A549 (cell line): ENCODE data around the gene GSKIP.

Experiments used
- CBX2 ChIP-seq: fragments of 200-600 bp; sonication (generic); IDR thresholded peaks from 2 replicates; pipeline ENCODE4 v1.6.1; 2016; ENCODE audit warnings: low read depth, mild to moderate bottlenecking, borderline replicate concordance
- EP300 ChIP-seq, 2 experiments: fragments of >200 bp; sonication (Bioruptor Twin); formaldehyde crosslinking; IDR thresholded peaks; 2 replicates in 1 of 2; 3 replicates in 1 of 2; pipeline ENCODE4 v1.6.1; 2016 to 2017
- FOXS1 ChIP-seq: fragments of 250-450 bp; sonication (Bioruptor Pico); IDR thresholded peaks from 2 replicates; pipeline ENCODE4 v1.5.0; 2020; ENCODE audit warnings: mild to moderate bottlenecking, moderate library complexity
- KDM1A ChIP-seq: fragments of 200-600 bp; sonication (generic); IDR thresholded peaks from 2 replicates; pipeline ENCODE4 v1.6.1; 2016; ENCODE audit warnings: low read depth, mild to moderate bottlenecking
- MYC ChIP-seq: IDR thresholded peaks from 2 replicates; pipeline ENCODE4 v1.6.1; 2012; ENCODE audit warnings: mild to moderate bottlenecking, inconsistent platforms, low read length, improper control_type of control experiment, borderline replicate concordance
- NR3C1 ChIP-seq: fragments of >200 bp; sonication (Bioruptor Twin); formaldehyde crosslinking; IDR thresholded peaks from 3 replicates; pipeline ENCODE4 v1.6.1; 2017
- POLR2A ChIP-seq: IDR thresholded peaks from 2 replicates; pipeline ENCODE4 v1.6.1; 2012; ENCODE audit warnings: mild to moderate bottlenecking, low read length
- RAD21 ChIP-seq, 2 experiments: fragments of >200 bp in 1 of 2; sonication (Bioruptor Twin) in 1 of 2; formaldehyde crosslinking in 1 of 2; IDR thresholded peaks in 1 of 2; conservative IDR thresholded peaks in 1 of 2; 2 replicates in 1 of 2; 3 replicates in 1 of 2; pipeline ENCODE4 v1.6.1; 2012 to 2018; ENCODE audit warnings: inconsistent platforms in 1 of 2
- REST ChIP-seq: fragments of 200-600 bp; sonication (generic); IDR thresholded peaks from 2 replicates; pipeline ENCODE4 v1.6.1; 2016; ENCODE audit warnings: antibody characterized with exemption, mild to moderate bottlenecking, moderate library complexity
- ZFP36 ChIP-seq: fragments of 450-650 bp; IDR thresholded peaks from 2 replicates; pipeline ENCODE4 v1.6.1; 2014; ENCODE audit warnings: borderline replicate concordance; ENCODE audit not compliant: partially characterized antibody
- TF ChIP-seq, protein P1 (sequence below): fragments of >200 bp; sonication (Bioruptor Twin); formaldehyde crosslinking; IDR thresholded peaks from 3 replicates; pipeline ENCODE4 v1.5.1; 2016
- TF ChIP-seq, protein P2 (sequence below): IDR thresholded peaks from 2 replicates; pipeline ENCODE4 v1.6.1; 2012

- no peak for TF ChIP-seq MYC
- TF ChIP-seq, protein P1, sequence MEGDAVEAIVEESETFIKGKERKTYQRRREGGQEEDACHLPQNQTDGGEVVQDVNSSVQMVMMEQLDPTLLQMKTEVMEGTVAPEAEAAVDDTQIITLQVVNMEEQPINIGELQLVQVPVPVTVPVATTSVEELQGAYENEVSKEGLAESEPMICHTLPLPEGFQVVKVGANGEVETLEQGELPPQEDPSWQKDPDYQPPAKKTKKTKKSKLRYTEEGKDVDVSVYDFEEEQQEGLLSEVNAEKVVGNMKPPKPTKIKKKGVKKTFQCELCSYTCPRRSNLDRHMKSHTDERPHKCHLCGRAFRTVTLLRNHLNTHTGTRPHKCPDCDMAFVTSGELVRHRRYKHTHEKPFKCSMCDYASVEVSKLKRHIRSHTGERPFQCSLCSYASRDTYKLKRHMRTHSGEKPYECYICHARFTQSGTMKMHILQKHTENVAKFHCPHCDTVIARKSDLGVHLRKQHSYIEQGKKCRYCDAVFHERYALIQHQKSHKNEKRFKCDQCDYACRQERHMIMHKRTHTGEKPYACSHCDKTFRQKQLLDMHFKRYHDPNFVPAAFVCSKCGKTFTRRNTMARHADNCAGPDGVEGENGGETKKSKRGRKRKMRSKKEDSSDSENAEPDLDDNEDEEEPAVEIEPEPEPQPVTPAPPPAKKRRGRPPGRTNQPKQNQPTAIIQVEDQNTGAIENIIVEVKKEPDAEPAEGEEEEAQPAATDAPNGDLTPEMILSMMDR: no peak
- no peak for TF ChIP-seq RAD21 (conservative IDR thresholded peaks at IDR 0.05 in 1 of 2, IDR thresholded peaks at IDR 0.05 in 1 of 2)
- no peak for TF ChIP-seq CBX2
- TF ChIP-seq EP300 (IDR thresholded peaks at IDR 0.05): no peak
- no peak for TF ChIP-seq FOXS1 (CRISPR knock-in tag)
- no peak for TF ChIP-seq ZFP36
- TF ChIP-seq POLR2A: no peak
- TF ChIP-seq, protein P2, sequence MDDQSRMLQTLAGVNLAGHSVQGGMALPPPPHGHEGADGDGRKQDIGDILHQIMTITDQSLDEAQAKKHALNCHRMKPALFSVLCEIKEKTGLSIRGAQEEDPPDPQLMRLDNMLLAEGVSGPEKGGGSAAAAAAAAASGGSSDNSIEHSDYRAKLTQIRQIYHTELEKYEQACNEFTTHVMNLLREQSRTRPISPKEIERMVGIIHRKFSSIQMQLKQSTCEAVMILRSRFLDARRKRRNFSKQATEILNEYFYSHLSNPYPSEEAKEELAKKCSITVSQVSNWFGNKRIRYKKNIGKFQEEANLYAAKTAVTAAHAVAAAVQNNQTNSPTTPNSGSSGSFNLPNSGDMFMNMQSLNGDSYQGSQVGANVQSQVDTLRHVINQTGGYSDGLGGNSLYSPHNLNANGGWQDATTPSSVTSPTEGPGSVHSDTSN: no peak
- no peak for TF ChIP-seq KDM1A
- no peak for TF ChIP-seq REST
- TF ChIP-seq NR3C1: no peak
Observed at GRCh38 chr14:96373538-96373937, 10.2 kb downstream of the GSKIP start.
